Keratinocyte (primary cell): ENCODE data around the gene NRG2. TPM values are rescaled to one million over a fixed set of nuclear protein-coding genes. Genes with fewer than 3 reads are reported as not detected.

Experiments
- DNase-seq: peaks from one replicate; pipeline ENCODE4 v3.0.0-alpha.2; 2011; ENCODE audit warnings: low read depth, missing footprints, low spot score
- FAIRE-seq: peaks from 2 replicates; lab custom pipeline; 2011; peaks lifted over from hg19 to GRCh38; lab: Jason Lieb, UNC
- H2AFZ ChIP-seq: 2 replicates; pipeline ENCODE4 v1.6.0; 2012; ENCODE audit warnings: low read length, control low read depth, inconsistent platforms; ENCODE audit not compliant: control insufficient read depth
- H3K27ac ChIP-seq: 2 replicates; pipeline ENCODE4 v1.5.1; 2011; ENCODE audit warnings: low read length; ENCODE audit not compliant: control insufficient read depth, insufficient read depth
- H3K27me3 ChIP-seq: 3 replicates; pipeline ENCODE4 v1.6.0; 2011; ENCODE audit warnings: low read length; ENCODE audit not compliant: control insufficient read depth, insufficient read depth; ENCODE audit errors: extremely low read depth
- H3K36me3 ChIP-seq, 2 experiments: 2 replicates in 1 of 2; 3 replicates in 1 of 2; pipeline ENCODE4 v1.5.1; 2011; ENCODE audit warnings: low read length in 2 of 2, mild to moderate bottlenecking in 1 of 2; ENCODE audit not compliant: control insufficient read depth in 2 of 2, insufficient read depth in 2 of 2; ENCODE audit errors: extremely low read depth in 1 of 2
- H3K4me1 ChIP-seq: 3 replicates; pipeline ENCODE4 v1.5.1; 2011; ENCODE audit warnings: low read length; ENCODE audit not compliant: control insufficient read depth, insufficient read depth; ENCODE audit errors: extremely low read depth
- H3K4me2 ChIP-seq: 3 replicates; pipeline ENCODE4 v1.6.0; 2011; ENCODE audit warnings: low read depth, low read length; ENCODE audit not compliant: control insufficient read depth, insufficient read depth; ENCODE audit errors: extremely low read depth
- H3K4me3 ChIP-seq, 3 experiments: fragments of 200-600 bp in 1 of 3; sonication (generic) in 1 of 3; 2 replicates in 2 of 3; 3 replicates in 1 of 3; pipeline ENCODE4 v1.5.1; 2011 to 2016; ENCODE audit warnings: low read length in 3 of 3, mild to moderate bottlenecking in 3 of 3, control low read depth in 2 of 3, inconsistent platforms in 1 of 3, low read depth in 1 of 3, mixed read lengths in 1 of 3, mixed run types in 1 of 3, moderate library complexity in 1 of 3; ENCODE audit not compliant: control insufficient read depth in 2 of 3, insufficient read depth in 2 of 3; ENCODE audit errors: extremely low read depth in 1 of 3
- H3K79me2 ChIP-seq: 2 replicates; pipeline ENCODE4 v1.6.0; 2012; ENCODE audit warnings: low read length; ENCODE audit not compliant: control insufficient read depth, insufficient read depth
- H3K9ac ChIP-seq: 3 replicates; pipeline ENCODE4 v1.6.0; 2011; ENCODE audit warnings: low read length; ENCODE audit not compliant: control insufficient read depth, insufficient read depth; ENCODE audit errors: extremely low read depth
- H3K9me1 ChIP-seq: 3 replicates; pipeline ENCODE4 v1.6.0; 2011; ENCODE audit warnings: low read length; ENCODE audit not compliant: control insufficient read depth, insufficient read depth; ENCODE audit errors: extremely low read depth
- H3K9me3 ChIP-seq: 2 replicates; pipeline ENCODE4 v1.5.1; 2012; ENCODE audit warnings: low read depth, low read length; ENCODE audit not compliant: control insufficient read depth
- H4K20me1 ChIP-seq: 3 replicates; pipeline ENCODE4 v1.6.0; 2011; ENCODE audit warnings: low read length; ENCODE audit not compliant: control insufficient read depth, insufficient read depth; ENCODE audit errors: extremely low read depth
- EZH2 ChIP-seq: IDR thresholded peaks from one replicate; pipeline ENCODE4 v1.6.1; 2012; ENCODE audit warnings: inconsistent platforms, mild to moderate bottlenecking, low read length, moderate library complexity
- dilution Hi-C: fragments of 300-500 bp; cut with MboI; formaldehyde crosslinking; loops from one replicate; pipeline ENCODE4 v1.7.0; 2020; ENCODE audit warnings: low sequenced_read_pairs; ENCODE audit not compliant: extremely low pct_ligation_motif_present
- polyA plus RNA-seq, 5 experiments: library from polyadenylated mRNA; depleted of rRNA in 3 of 5; stranded (reverse) in 3 of 5; stranded (forward) in 1 of 5; unstranded in 1 of 5; fragments of >200 nt; gene quantifications; 1 replicate in 1 of 5; 2 replicates in 3 of 5; 3 replicates in 1 of 5; pipeline versions ENCODE4 v1.2.1 to v1.2.3, GENCODE V29; 2011 to 2012; ENCODE audit warnings: missing spikeins in 2 of 5, low read depth in 1 of 5, low replicate concordance in 1 of 5
- TF ChIP-seq, protein P1 (sequence below), 3 experiments: IDR thresholded peaks in 1 of 3; conservative IDR thresholded peaks in 1 of 3; optimal IDR thresholded peaks in 1 of 3; 2 replicates in 2 of 3; 3 replicates in 1 of 3; pipeline versions ENCODE3 to v1.5.1; 2011; ENCODE audit warnings: low read length in 3 of 3, mild to moderate bottlenecking in 3 of 3, moderate library complexity in 2 of 3, control low read depth in 1 of 3, inconsistent platforms in 1 of 3; ENCODE audit not compliant: insufficient read depth in 2 of 3; ENCODE audit errors: extremely low read depth in 1 of 3

Gene NRG2
- polyA plus RNA-seq, 1 donor (not counting 4 experiments of a cell fraction or from before 2014, with no cell fraction given): 0.13 TPM

DNA sequence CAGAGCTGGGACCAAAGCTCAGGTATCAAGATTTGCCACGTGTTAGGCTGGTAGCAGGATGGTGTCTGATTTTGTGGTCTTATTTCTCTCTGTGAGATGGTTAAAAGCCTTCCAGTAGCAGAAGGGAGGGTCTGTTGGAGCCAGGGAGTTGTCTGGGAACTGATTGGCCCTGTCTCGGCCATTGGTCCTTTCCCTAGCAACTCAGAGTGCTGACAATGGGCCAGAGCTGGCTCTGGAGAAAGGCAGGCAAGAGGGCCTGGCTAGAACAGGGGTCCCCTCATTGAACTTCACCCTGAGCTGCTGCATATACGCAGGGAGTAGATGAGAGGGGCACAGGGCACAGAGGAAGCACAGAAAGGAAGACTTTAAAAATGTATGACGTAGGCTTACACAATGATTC, 154.7 kb downstream of the NRG2 start:
- Histone ChIP-seq H3K9me3 (no peaks in the 10 kb centered on the region), H3K4me3 (no peak overlapping the region), H3K9ac (no peak overlapping the region), H3K4me1 (peaks cover 6% of the 10 kb centered on the region), H3K27ac (no peak overlapping the region), H2AFZ (no peak overlapping the region), H3K9me1 (no peaks in the 10 kb centered on the region), H3K79me2 (no peaks in the 10 kb centered on the region), H4K20me1 (peaks cover 3% of the 10 kb centered on the region), H3K4me2 (no peak overlapping the region), H3K36me3 (no peaks in the 10 kb centered on the region), H3K27me3 (peaks cover 5% of the 10 kb centered on the region)
- dilution Hi-C loops: no loop called here
- TF ChIP-seq, protein P1, sequence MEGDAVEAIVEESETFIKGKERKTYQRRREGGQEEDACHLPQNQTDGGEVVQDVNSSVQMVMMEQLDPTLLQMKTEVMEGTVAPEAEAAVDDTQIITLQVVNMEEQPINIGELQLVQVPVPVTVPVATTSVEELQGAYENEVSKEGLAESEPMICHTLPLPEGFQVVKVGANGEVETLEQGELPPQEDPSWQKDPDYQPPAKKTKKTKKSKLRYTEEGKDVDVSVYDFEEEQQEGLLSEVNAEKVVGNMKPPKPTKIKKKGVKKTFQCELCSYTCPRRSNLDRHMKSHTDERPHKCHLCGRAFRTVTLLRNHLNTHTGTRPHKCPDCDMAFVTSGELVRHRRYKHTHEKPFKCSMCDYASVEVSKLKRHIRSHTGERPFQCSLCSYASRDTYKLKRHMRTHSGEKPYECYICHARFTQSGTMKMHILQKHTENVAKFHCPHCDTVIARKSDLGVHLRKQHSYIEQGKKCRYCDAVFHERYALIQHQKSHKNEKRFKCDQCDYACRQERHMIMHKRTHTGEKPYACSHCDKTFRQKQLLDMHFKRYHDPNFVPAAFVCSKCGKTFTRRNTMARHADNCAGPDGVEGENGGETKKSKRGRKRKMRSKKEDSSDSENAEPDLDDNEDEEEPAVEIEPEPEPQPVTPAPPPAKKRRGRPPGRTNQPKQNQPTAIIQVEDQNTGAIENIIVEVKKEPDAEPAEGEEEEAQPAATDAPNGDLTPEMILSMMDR (optimal IDR thresholded peaks at IDR 0.05 in 1 of 3, IDR thresholded peaks at IDR 0.05 in 1 of 3, conservative IDR thresholded peaks at IDR 0.05 in 1 of 3; ENCODE audit: extremely low read depth in 1 of 3, insufficient read depth in 2 of 3, low read length in 3 of 3): no peak
- TF ChIP-seq EZH2: no peak
- FAIRE-seq (no peak), DNase-seq (no peak)

DNA sequence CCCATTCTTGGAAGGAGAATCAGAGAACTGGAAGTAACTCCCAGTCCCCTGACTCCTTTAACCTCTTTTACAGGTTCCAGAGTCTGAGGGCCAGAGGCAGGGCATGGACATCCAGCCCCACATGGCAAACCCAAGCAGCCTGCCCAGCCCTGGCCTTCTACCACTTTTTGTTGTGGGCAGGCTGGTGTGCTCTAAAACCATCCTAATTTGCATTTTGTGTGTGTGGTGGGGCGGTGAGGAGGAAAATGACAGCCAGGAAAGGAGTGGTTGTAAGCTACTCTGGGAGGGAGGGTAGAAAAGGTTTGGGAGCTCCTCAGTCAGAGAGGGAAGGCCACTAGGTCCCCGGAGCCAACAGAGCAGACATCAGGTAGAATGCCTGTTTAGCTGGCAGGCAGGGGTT, 156.9 kb downstream of the NRG2 start:
- no peak for FAIRE-seq
- TF ChIP-seq, protein P1 (optimal IDR thresholded peaks at IDR 0.05 in 1 of 3, IDR thresholded peaks at IDR 0.05 in 1 of 3, conservative IDR thresholded peaks at IDR 0.05 in 1 of 3; ENCODE audit: extremely low read depth in 1 of 3, insufficient read depth in 2 of 3, low read length in 3 of 3): no peak
- TF ChIP-seq EZH2: no peak
- dilution Hi-C loops: no loop called here

More for the DNA sequence above, 156.9 kb downstream of the NRG2 start:
- no peak overlapping the region for H3K4me2 ChIP-seq
- peaks cover 5% of the 10 kb centered on the region for H3K27me3 ChIP-seq
- H2AFZ ChIP-seq: no peak overlapping the region
- H3K4me3 ChIP-seq: no peak overlapping the region
- no peaks in the 10 kb centered on the region for H3K9me3 ChIP-seq
- no peak for DNase-seq
- no peaks in the 10 kb centered on the region for H3K36me3 ChIP-seq
- H3K4me1 ChIP-seq: peaks cover 9% of the 10 kb centered on the region
- no peaks in the 10 kb centered on the region for H3K9me1 ChIP-seq
- H3K27ac ChIP-seq: no peak overlapping the region
- no peaks in the 10 kb centered on the region for H4K20me1 ChIP-seq
- H3K9ac ChIP-seq: no peak overlapping the region
- H3K79me2 ChIP-seq: no peaks in the 10 kb centered on the region
